Tibial nerve (tissue), 4 donors: ENCODE measurements around the gene FAM111A.

Experiments used
- EP300 ChIP-seq, 2 donors: sonication (generic); formaldehyde crosslinking; IDR thresholded peaks; one replicate each; pipeline ENCODE4 v1.6.1; 2017; ENCODE audit warnings: antibody characterized with exemption in 2 of 2, mild to moderate bottlenecking in 1 of 2
- POLR2A ChIP-seq, 2 donors: fragments of 450-650 bp; IDR thresholded peaks; one replicate each; pipeline ENCODE4 v1.6.1; 2017; ENCODE audit warnings: antibody characterized with exemption in 2 of 2, mild to moderate bottlenecking in 2 of 2, moderate library complexity in 2 of 2
- TF ChIP-seq, protein P1 (sequence below), 5 experiments: fragments of 200-600 bp in 3 of 5; fragments of 450-650 bp in 2 of 5; sonication (generic) in 3 of 5; IDR thresholded peaks; one replicate each; pipeline ENCODE4 v1.5.1; 2016 to 2019; ENCODE audit warnings: antibody characterized with exemption in 5 of 5, mild to moderate bottlenecking in 3 of 5, moderate library complexity in 2 of 5

DNA sequence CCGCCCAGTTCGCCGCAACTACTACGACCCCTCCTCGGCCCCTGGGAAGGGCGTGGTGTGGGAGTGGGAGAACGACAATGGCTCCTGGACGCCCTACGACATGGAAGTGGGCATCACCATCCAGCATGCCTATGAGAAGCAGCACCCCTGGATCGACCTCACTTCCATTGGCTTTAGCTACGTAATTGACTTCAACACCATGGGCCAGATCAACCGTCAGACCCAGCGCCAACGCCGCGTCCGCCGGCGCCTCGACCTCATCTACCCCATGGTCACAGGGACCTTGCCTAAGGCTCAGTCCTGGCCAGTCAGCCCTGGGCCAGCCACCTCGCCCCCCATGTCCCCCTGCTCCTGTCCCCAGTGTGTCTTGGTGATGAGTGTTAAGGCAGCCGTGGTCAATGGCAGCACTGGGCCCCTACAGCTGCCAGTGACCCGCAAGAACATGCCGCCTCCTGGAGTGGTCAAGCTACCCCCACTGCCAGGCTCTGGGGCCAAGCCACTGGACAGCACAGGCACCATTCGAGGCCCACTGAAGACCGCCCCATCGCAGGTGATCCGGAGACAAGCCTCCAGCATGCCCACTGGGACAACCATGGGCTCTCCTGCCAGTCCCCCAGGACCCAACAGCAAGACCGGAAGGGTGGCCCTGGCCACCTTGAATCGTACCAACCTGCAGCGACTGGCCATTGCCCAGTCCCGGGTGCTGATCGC is 39.2 kb downstream of the FAM111A start:
- TF ChIP-seq, protein P1, sequence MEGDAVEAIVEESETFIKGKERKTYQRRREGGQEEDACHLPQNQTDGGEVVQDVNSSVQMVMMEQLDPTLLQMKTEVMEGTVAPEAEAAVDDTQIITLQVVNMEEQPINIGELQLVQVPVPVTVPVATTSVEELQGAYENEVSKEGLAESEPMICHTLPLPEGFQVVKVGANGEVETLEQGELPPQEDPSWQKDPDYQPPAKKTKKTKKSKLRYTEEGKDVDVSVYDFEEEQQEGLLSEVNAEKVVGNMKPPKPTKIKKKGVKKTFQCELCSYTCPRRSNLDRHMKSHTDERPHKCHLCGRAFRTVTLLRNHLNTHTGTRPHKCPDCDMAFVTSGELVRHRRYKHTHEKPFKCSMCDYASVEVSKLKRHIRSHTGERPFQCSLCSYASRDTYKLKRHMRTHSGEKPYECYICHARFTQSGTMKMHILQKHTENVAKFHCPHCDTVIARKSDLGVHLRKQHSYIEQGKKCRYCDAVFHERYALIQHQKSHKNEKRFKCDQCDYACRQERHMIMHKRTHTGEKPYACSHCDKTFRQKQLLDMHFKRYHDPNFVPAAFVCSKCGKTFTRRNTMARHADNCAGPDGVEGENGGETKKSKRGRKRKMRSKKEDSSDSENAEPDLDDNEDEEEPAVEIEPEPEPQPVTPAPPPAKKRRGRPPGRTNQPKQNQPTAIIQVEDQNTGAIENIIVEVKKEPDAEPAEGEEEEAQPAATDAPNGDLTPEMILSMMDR (IDR thresholded peaks at IDR 0.05) = no peak
- TF ChIP-seq POLR2A (IDR thresholded peaks at IDR 0.05) = no peak
- TF ChIP-seq EP300 (IDR thresholded peaks at IDR 0.05) = no peak
